ENCODE data around the gene CLN5. TPM values are rescaled to one million over a fixed set of nuclear protein-coding genes. Genes with fewer than 3 reads are reported as not detected.

The CLN5 gene
- total RNA-seq, 1 donor from 2014 or later, result 25.7 TPM

DNA sequence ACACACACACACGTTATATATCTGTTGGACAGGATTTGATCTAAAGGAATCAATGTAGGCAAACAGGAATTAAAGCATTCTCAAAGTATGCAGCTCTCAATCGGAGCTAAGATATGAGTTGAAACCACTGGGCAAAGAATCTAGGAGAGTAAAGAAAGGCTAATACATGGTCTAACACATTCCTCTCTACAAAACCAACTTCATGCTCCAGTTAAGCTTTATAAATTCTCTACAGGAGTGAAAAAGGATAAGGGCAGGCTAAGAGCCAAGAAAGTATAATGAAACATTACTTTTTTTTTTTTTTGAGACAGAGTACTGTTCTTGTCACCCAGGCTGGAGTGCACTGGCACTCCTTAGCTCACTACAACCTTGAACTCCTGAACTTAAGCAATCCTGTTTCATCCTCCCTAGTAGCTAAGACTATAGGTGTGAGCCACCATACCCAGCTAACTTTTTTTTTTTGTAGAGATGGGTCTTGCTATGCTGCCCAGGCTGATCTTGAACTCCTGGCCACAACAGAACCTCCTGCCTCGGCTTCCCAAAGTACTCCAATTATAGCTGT lies 24.5 kb downstream of the CLN5 start:
- DNase-seq (ENCODE audit: low read depth), result no peak

DNA sequence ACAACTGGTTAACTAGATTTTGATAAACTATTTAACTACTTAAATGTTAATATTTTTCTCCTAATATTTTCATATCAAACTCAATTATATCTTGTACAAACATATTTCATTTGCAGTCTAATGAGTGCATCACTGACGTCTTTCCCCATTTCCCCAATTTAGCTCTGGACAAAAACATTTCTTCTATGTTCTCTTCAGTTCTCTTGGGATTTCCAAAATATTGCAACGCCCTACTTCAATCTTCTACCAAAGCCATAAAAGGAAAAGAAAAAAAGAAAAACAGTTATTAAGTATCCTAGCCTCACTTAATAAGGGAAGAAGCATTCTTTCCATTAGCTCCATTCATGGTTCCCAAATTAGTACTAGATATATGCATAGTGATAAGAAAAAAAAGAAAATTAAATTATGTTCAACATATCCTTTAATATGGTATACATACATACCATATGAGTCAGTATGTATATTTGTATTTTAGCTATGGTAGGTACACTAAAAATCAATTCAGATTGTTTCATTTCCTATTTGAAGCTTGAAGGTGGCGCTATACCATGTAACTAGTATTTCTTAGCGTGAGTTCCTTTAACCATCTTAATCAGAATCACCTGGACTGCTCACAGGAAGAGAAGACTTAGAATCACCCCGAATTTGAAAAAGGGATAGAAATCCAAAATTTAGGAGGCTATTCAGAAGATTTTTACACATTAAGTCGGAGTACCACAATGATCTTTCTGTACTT lies 25.2 kb downstream of the CLN5 start:
- no peak for DNase-seq (ENCODE audit: low read depth)

DNA sequence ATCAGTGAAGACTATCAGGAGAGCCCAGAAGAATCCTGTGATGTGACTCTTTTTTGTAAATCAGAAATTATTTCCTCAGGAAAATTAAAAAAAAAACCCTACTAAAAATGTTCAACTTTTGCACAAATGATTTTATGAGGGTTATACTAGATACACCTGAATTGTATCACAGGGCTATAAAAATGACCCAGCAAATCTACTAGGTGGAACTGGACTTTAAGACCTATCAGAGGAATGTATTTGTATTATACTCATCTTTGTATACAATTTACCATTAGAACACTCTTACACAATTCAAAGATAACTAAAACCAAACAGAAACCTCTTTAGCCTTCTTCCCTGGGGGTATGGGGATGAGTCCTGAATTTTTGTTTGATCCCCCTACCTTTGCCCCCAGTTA lies 27.9 kb downstream of the CLN5 start:
- DNase-seq (ENCODE audit: low read depth), result no peak

DNA sequence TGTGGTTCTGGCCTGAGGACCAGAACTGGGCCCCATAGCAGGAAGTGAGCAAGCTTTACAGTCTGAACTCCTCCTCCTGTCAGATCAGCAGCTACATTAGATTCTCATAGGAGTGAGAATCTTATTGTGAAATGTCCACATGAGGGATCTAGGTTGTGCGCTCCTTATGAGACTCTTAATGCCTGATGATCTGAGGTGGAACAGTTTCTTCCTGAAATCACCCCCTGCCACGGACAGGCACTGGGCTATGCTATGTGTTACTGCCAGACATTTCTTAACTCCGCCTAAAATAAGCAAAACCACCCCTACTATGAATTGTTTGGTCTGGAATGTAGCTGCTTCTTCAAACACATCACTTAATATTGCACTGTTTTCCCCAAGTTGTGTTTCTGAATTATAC lies 30.5 kb downstream of the CLN5 start:
- DNase-seq (ENCODE audit: low read depth), result no peak

DNA sequence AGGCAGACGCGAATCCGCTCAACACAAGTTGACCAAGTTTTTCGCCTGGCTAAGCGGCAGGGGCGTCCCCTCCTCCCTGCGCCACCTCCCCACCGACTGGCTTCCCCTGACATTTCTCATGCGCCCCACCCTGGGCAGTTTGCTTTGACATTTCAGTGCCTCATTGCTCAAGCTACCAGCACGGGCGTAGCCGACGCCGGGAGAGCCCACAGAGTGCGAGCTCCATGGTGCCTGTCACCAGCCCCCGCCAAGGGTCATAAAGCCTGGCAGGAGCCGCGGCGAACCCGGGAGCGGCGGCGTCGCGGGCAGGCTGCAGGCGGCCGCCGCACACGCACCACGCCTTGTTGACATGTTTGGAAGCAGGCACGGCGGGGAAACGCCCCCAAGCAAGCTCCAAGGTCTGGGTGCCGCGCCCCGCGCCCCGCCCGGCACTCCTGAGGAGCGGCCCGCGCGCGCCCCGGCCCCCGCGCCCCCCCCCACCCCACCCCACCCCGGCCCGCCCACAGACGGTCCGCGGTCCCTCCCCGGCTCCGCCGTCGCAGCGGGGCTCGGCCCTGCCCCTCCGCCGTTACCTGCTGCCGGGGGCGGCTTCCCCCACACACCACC lies 34.5 kb downstream of the CLN5 start:
- peak; percentile 83 for DNase-seq (ENCODE audit: low read depth)

DNA sequence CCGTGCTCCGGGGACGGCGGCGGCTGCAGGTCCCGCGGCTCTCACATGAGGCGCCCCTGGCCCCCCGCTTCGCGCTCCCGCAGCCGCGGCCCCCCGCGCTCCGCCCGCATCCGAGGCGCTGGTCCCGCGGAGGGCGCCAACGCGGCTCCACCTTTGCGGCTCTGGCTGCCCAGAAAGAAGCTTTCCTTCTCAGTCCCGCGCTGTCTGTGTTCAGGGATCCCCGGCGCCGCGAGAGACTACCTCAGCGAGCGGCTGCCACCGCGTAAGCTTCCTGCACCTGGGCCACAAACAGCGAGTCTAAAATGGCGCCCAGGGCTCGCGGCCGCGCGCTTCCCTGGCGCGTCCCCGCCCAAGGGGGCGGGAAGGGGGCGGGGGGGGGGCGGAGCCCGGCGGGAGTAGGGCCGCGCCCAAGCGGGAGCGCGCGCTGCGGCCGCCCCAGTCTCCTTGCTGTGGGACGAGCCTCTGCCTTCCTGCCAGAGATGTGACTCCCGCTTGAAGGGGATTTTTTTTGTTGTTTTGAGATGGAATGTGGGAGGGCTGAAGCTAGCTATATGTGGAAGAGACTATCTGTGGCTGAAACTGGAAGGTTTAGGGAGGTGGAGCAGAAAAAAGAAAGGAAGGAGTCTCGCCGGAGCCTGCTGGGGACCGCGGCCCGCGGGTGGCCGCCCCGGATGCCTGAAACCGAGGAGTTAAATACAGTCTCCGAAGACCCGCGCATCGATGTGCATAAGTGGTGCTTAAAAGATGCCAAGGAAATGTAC lies 35.2 kb downstream of the CLN5 start, which contains the start of gene FBXL3:
Gene FBXL3 (minus strand): TSS at position 299 of the 761 bp plus-strand sequence. CDS start 5,299 bp downstream, outside the sequence.
- peak; percentile 85 for DNase-seq (ENCODE audit: low read depth)

DNA sequence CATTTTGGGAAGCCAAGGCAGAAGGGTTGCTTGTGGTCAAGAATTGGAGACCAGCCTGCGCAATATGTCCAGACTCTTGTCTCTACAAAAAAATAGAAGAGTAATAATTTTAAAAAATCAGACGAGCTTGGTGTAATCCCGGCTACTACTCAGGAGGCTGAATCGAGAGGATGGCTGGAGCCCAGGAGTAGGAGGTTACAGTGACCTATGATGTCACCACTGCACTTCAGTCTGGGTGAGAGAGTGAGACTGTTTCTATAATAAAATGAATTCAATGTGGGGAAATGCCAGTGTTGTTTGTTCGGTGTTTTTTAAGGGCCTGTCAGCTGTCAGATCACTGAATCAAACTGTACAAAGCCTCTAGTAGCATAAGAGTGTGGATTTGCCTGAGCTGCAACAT lies 36.3 kb downstream of the CLN5 start:
- DNase-seq (ENCODE audit: low read depth), result peak; percentile 52

DNA sequence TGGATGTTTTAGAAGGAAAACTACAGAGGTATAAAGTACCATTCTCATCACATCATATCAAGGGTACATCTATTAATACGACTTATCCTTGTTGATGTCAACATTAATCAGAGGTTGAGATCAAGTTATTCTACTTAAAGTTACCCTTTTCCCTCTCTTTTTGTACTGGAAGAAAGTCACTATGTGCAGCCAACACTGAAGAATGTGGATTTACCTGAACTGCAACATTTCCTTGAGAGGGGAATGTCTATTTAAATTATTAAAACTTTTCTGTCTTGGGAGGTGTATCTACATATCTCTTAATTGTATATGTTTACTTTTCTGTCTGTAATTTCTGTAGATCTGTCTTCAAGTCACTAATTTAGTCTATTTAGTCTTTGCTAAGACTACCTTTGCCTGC lies 37.6 kb downstream of the CLN5 start:
- DNase-seq (ENCODE audit: low read depth), result no peak

DNA sequence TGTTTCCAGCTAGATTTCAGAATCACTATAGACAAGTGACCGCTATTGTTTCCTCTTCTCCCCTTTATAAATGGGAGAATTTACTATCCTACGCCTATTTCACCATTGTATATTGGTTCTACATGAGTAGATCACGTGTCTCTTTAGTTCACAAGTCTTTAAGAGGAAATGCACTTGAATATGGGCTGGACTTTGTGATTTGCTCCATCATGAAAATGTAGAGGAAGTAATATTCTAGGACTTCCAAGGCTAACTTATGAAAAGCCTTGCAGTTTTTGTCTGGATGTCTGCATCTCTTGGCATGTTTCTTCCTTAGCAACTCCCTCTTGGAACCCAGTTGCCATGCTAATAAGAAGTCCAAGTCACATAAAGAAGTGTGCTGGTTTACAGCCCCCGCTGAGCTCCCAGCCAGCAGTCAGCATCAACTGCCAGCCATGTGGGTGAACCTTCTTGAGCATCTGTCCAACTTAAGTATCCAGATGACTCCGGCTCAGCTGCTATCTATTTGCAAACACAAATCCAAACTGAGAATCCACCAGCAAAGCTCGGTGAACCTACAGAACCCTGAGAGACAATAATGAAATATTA lies 39.9 kb downstream of the CLN5 start:
- DNase-seq (ENCODE audit: low read depth), result no peak

DNA sequence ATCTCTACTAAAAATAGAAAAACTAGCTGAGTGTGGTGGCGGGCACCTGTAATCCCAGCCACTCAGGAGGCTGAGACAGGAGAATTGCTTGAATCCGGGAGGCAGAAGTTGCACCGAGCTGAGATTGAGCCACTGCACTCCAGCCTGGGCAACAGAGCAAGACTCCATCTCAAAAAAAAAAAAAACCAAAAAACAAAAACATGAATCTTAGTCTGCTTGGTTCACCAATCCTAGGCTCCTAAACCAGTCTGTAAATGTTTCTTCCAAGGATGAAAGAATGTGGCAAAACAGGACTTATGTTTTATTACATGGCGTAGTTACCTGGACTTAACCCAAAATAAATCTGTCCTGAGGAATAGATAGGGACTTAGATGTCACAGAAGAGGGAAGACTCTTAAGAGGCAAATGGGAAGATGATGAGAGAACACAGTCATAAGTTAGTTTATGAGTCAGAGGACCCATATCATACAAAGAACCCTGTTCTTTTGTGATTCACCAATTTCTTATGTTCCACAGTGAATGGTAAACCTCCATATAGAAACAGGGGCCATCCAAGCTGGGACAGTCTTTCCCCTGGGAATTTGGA lies 41.9 kb downstream of the CLN5 start:
- no peak for DNase-seq (ENCODE audit: low read depth)

DNA sequence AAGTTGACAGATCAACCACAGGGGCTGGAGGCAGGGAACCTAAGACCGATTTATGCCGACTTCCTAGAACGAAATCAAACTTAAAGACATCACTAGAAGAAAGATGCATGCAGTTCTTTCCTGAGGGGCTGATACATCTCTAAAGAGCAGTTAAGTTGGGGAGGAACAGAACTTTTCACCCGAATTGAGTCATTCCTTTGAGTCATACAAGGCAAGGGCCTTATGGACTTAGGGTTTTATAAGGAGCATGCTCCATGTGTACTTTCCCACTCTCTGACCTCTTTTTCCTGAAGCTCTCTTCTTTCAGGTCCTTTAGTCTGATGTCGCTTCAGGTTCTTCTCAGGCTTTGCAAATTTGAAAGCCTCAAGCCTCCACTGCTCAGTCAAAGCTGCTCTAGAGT lies 43.0 kb downstream of the CLN5 start:
- DNase-seq (ENCODE audit: low read depth), result no peak

DNA sequence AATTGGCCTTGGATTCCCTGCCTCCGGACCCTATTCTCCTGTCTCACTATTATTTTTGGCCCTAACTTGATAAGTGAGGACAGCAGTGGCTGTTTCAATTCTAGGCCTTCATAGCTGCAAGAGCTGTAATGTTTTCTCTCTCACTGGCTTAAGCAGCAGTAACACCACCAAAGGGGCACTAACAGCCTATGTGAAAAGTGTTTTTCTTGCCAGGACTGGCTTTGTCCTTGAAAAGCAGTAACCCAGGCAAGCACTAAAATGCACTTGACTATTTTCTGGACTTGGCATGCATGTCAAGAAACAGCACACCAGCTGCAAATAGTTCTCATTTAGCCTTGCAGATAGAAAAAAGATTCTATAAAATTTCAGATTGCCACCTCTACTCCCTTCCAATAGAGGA lies 44.4 kb downstream of the CLN5 start:
- no peak for DNase-seq (ENCODE audit: low read depth)

DNA sequence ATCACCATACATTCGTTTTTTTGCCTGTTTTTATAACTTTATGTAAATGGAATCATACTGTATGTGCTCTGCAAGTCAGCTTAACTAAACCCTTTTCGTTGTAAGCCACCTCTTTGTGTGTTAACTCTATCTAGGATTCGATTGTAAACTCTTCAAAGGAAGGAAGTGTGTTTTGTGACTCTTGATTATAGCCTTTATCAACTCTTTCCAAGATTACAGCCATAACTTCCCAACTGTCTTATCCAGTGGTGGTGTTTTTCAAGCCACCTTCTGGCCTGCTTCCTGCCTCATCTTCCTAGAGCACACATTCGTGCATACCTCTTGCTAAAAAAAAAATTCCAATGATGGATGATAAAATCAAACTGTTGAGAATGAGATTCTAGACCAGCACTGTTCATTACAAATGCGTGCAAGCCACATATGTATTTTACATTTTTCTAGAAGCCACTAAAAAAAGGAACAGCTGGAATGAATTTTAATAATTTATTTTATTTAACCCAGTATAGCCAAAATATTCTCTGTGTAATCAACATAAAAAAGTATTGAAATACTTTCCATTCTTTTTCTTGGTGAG lies 47.1 kb downstream of the CLN5 start:
- DNase-seq (ENCODE audit: low read depth), result no peak

DNA sequence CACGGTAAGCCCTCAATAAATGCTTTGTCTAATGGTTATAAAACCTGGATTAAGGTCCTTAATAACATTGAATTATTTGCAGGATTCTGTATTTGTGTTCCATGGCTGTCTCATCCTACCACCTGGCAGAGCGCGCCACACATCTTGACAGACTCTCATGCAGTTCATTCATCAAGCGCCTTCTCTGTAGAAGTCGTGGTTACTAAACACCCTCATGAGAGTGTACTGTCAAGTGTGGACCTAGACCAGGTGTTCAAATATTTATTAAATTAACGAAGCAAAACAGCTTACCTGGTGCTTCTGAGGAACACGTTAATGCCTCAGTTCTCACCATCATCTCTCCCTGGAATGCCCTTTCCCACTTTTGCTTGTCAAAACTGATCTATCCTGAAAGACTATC lies 48.2 kb downstream of the CLN5 start:
- no peak for DNase-seq (ENCODE audit: low read depth)

DNA sequence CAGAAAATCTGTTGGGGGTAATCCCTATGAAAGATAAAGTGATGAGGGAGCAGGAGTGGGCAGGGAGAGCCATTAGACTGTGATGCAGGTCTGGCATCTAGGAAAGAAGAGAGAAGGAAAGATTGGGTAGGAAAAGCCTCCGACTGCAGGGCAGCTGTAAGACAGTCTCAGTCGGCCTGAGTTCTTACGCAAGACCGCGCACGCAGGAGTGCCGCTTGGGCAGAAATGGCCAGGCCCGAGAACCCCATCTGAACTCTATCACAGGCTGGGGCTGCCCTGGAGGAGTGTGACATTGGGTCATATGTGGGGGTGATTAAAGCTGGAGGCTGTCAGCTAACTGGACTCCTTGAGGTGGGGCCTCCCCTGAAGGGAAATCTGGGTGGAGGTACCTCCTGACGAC lies 49.0 kb downstream of the CLN5 start:
- DNase-seq (ENCODE audit: low read depth), result no peak

DNA sequence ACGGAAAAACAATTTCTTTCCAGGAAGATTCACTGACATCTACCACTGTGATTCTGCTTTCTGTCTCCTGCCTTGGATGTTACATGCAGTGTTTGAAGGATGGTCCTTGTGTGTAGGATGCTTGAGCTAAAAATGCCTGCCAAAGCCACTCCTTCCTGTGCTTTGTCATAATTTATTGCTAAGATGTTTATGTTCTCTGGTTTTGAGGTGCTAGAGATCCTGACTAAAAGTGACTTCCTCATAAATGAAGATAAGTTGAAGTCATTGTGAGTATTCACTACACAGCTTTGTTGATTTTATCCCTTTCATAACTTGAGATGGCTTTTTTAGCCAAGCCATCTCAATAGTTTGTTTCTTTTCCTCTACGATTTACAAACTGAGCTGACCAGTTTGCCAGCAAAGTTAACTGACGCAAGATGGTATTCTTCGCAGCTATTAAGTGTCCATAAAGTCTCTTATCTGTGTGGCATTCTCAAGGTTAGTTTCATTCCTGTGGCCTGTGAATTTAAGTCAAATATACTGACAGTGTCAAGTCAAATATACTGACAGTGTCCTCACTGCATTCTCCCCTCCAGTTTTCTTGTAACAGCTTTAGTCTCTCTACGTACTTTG lies 50.8 kb downstream of the CLN5 start:
- DNase-seq (ENCODE audit: low read depth), result no peak

DNA sequence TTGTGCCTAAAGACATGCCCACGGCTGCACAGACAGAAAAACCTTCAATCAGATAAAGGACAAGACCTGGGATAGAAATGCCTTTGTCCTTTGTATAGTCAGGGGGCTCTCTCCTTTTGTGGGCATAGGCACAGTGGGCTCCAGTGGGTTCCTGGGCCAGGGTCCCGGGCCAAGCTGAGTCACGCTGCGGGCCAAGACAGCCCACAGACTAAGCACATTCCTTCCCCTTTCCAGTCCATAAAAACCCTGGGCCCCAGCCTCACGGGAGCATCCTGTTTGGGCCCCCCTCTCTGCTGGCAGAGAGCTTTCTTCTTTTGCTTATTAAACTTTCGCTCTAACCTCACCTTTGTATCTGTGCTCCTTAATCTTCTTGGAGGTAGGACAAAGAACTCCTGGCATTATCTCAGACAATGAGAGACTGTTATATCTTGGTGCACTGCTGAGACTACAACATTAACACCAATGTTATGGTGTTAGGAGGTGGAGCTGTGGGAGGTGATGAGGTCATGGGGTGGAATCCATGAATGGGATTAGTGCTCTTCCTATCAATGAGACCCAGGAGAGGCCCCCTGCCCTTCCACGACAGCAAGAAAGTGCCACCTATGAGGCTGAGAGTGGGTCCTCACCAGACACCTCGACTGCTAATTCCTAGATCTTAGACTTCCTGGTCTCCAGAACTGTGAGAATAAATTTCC lies 55.9 kb downstream of the CLN5 start:
- DNase-seq (ENCODE audit: low read depth), result no peak

DNA sequence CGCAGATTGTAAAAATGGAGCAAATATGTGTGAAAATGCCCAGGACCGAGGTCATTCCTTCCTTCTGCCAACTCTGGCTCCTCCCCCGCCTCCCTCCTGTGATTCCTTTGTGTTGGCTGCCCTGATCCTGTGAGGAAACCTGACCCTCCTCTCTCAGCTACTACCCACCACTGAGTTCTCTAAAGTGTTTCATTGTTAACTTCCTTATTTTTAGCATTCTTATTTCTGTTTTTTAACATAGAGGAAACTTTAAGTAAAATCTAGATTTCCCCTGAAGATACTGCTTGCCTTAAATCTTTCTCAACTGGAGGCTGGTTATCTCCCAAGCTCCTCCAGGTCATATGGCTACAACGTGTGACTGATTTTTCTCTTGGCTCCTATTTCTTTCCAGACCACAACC lies 56.8 kb downstream of the CLN5 start:
- DNase-seq (ENCODE audit: low read depth), result peak; percentile 11

DNA sequence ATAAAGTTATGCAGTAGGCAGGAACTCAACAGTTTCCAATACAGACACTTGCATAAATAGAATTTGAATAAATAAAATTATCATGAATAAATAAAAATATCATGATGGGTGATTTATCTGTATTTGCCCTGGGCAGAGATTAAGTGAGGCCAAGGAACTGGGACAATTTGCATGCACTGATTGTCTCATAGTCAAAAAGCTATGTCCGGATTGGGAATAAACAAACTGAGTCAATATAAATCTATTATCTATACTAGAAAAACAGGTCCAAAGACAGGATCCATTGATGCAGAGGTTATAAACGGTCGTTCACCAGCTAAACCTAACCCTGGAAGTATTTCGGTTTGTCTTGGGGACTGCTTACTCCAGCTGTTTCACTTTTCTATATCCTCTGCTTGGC lies 61.3 kb downstream of the CLN5 start:
- DNase-seq (ENCODE audit: low read depth), result no peak

Data from myocyte (in vitro differentiated cells).